ENCODE results near the gene ATP8B4.

Gene ATP8B4

DNA sequence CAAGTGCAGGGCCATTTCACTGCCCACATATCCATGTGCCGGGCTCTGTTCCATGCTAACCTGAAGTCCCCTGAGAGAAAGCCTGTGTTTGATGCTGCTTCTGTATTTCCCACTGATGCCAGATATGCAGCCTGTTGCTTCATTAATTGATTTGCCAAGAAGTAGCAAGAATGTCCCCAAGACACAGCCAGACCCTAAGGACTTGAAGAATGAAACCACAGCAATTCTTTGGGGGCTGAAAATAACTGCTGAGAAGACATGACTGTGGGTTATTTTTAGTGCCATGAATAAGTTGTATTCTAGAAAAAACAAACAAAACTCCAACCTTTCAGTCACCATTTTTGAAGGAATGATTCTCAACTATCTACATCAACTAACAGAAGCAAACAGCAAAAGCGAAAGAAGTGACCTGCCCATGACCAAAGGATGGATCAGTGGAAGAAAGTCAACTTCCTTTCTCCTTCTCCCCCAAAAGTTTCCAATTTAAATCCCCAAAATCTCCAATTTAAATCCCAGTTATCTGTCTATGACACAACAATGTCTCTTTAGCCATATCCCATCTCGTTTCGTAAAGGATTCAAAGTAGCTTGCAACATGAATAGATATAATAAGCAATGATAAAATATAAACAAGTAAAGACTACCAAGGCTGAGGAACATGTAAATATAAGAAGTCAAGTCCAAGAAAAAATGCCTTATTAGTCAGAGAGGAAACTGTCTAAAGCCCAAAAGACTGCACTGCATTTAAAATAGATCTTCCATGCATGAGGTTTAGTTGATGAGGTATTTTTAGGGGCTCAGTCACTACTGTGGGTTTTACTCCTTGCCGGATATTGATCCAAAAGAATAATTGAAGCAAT is 271.4 kb downstream of the ATP8B4 start:
- no peak for DNase-seq

DNA sequence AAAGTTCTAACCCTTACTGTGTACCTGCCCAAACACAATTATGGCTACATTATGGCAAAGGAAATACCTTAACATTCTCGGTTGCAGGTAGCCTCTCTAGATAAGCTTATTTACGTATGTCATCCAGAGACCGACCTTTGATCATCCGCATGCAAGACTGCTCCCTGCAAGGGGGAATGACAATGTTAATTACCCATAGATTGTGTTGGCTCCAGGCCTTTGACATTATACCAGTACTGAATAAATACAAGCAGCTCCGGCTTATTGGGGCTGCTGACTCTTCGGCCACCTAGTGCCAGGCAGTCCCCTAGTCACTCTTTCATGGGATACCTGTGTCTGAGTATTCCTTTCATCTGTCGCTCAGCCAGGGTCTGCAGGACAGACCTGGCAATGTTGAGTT is 274.6 kb downstream of the ATP8B4 start:
- DNase-seq = no peak

DNA sequence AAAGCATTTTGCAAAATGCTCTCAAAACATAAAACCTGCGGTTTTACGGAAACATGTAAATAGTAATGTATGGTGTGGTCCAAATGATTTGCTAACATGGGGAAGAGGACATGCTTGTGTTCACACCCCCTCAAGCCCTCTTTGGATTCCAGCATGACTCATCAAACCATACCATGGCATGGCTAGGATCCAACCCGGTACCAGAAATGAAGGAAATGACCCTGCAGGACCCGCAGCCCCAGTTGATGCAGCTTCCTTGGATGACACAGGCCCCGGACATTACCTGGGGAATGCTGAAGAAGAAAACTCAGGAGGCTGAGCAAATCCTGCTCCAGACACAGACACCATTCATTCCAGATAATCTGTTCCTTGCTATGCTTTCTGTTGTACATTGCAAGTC is 275.3 kb downstream of the ATP8B4 start:
- no peak for DNase-seq

DNA sequence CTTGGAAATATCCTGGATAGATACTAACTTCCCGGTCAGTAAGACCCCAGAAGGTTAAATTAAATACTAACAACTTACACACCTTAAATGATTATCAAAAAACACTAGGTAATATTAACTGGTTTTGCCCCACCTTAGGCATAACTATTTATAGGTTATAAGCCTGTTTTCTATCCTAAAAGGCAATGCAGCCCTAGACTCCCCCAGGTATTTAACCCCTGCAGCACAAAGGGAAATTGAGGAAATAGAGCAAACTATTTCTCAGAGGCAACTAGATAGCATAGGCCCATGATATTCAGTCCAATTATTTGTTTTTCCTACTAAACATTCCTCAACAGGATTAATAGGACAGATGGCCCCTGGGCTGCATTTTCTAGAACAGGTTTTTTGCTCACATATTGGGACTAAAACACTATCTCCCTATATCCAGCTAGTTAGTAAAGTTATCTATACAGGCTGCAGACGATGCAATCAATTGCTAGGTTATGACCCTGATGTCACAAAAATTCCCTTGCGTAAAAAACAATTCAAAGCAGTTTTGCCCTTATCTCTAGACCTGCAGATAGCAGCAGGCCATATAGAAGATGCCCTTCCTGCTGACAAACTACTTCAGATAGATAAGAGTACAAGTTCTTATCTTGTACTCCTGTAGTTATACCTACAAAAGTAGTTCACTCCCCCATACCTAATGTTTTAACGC is 276.9 kb downstream of the ATP8B4 start:
- no peak for DNase-seq

DNA sequence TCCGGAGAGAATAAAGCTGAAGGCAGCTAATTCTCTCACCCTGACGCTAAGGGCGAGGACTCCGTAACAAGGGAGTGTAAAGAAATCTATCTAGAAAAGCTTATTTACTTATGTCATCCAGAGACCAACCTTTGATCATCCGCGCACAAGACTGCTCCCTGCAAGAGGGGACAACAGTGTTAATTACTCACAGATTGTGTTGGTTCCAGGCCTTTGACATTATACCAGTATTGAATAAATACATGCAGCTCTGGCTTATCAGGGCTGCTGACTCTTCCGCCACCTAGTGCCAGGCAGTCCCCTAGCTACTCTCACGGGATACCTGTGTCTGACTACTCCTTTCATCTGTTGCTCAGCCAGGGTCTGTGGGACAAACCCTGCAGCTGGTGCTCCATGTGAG is 286.5 kb downstream of the ATP8B4 start:
- no peak for DNase-seq

DNA sequence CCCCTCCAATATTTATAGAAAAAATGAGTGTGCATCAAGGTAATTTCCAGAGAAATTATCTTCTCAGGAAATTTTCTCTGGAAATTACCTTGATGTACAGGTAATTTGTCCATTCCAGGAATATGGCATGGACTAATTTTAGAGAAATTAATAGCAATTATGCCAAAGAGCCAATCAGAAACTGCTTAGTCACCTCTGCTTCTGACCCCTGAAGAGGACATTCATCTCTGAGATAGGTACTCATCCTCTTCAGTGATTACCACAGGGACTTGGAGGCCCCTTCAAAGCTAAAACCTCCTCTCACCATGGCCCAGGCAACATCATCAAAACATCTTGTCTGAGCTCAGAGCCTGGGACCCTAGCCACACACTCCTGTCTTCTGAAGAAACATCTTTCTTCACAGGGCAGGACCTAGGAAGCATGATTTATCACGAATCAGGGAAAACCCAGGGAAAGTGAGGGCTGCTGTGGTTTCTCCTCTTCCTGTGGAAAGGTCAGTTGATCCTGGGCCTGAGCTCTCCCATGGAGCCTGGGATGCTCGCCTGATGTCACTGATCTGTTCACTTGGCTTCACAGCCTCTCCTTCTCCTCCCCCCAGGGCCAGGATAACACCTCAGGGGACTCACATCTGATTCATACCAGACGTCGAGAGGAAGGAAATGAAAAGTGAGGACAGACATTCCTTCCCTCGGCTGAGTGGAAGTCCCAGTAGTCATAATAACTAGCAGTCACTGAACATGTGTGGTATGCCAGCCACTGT is 287.6 kb downstream of the ATP8B4 start:
- DNase-seq = no peak

DNA sequence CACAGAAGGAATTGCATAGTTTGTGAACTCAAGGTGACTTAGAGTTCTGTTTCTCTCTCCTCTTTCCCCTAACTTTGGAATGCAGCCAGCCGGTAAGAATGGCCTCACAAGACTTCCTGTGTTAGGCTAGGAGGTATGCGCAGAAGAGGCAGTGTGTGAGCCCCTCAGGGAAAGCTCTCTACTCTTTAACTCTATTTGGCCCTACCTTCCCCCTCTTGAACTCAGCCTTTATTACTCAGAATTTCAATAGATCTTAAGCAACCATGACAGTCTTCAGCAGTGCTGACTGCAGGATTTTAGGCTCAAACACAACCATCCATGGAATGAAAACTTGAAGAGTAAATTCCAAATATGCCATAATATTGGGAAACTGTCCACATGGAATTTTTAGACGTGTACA is 288.6 kb downstream of the ATP8B4 start:
- no peak for DNase-seq

DNA sequence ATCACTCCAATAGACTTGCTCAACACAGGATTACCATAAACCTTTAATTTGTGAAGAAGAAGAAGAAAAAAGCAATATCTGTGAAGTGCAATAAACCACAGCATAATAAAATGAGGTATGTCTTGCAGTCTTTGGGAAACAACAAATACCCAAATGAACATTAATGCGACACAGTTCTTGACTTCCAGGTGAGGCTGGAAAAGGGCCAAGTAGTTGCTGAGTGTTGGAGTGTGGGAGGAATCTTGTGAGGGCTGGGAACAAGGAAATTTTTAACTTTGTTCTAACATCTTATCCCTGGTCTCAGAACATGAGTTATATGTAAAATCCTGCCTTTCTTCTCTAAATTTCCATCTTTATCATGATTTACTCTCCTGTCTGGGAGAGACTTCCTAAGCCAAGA is 291.7 kb downstream of the ATP8B4 start:
- no peak for DNase-seq

DNA sequence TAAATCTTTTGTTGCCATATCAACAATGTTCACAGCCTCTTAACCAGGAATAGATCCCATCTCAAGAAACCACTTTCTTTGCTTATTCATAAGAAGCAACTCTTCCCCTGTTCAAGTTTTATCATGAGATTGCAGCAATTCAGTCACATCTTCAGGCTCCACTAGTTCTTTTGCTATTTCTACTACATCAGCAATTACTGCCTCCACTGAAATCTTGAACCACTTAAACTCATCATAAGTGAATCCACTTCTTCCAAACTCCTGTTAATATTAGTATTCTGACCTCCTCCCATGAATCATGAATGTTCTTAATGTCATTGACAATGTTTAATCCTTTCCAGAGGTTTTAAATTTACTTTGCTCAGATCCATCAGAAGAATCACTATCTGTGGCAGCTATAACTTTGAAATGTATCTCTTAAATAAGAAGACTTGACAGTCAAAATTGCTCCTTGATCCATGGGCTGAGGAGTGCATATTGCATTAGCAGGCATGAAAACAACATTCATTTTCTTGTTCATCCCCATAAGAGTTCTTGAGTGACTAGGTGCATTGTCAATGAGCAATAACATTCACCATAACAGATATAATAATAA is 292.3 kb downstream of the ATP8B4 start:
- DNase-seq = no peak

DNA sequence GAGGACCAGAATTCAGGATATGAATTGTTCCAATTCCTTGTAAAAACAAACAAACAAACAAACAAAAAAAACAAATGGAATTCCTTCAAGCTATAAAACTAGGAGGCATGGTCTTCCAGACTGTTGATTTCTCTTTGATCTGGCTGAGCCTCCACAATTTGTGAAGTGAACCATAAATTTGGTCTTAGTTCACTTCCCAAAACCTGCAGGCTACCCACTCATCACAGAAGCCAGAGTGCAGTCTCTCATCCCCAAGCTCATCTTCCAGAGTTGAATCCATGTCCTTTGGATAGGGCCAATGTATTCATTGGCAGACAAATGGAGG is 294.3 kb downstream of the ATP8B4 start:
- no peak for DNase-seq

DNA sequence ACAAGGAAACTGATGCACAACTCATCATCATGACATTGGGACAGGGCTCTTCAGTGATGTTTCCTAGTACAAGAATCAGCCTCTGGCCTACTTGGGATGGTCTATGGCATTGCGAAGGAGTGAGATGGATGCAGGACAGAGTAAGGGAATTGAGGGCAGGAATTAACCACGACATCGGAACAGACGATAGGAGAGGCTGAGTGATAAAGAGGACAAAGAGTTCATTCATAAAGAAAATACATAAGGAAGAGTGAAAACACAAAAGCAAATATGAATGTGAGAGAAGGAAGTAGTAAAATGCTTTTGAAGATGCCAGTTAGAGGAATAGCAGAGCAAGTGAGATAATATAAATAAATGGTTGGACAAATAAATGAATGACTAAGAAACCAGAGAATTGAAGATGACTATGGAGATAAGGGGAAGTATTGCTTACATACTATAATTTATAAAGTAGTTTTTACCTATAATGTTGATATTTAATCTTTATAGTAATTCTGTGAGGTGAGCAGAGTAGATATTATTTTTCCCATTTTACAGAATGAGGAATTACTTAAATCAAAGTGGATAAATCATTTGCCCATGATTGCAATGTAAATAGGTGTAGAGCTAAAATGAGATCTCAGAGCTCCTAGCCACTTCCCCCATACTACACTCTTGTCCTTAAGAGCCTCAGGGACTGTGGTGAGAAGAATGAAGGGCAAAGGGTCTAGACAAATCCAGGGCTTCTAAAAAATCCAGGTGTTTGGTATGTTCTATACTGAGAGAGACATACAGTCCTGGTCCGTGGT is 294.9 kb downstream of the ATP8B4 start:
- no peak for DNase-seq

DNA sequence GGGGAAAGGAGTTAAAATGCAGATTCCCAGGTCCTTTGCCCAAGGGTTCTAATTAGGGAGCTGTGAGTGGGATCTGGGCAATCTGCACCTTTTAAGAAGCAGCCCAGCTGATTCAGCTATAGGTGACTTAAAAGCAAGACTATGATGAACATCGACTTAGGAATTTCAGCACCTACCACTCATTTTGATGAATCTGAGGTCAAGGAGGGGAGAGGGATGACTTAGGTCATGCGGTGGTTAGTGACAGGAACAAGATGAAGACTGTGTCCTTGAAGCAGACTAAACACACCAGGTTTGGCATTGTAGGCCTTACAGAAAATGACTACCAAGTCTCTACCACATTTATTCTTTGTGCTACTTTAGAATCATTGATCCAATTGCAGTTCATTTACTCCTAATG is 301.9 kb downstream of the ATP8B4 start:
- peak; percentile 21 for DNase-seq

DNA sequence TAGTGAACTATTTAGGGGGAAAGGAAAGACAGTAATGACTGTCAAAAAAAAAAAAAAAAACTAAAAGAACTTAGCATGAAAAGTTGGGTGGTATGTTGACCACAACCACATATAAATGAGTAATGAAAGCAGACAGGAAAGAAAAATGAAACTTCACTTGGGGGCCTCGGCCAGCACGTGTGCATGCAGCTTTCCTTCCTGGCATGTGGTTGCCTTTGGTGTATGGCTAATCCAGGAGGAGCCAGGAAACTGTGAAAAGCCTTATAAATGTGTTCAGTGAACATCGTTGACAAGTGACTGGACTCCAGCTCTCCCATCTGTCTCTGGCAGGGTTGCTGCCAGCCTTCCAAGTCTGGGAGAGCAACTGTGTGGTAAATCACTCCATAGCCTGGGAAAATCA is 303.1 kb downstream of the ATP8B4 start:
- peak; percentile 54 for DNase-seq

DNA sequence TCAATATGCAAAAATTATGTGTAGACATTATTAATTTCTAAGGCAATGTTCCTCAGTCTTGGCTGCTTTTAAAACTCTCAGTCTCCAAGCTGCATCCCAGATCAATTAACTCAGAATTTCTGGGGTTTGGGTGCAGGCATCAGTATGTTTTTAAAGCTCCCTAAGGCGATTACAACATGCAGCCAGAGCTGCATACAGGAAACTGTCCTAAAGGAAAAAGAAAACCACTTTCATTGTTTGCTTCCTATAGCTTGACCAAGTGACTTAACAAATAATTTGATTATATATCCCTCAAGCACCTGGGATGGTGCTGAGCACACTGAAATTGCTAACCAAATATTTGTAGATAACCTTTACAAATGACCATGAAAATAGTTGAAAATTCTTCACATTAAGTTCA is 303.5 kb downstream of the ATP8B4 start:
- no peak for DNase-seq

DNA sequence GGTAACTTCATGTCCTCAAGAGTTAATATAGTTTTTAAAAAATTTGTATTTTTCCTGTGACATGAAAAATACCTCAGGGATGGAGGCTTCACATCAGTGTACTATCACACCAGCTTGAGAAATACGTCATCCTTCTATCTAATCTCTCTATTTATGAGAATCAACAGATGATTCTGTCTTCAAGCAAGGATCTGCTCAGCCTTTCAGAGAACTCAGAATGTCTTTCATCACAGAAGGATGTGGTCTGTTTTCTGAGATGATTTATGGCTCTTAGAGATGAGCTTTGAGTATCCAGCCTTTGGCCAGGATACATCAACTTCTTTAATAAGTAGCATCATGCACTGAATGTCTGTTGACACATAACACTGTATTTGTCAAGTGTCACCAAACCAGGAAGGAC is 304.3 kb downstream of the ATP8B4 start:
- DNase-seq = no peak

DNA sequence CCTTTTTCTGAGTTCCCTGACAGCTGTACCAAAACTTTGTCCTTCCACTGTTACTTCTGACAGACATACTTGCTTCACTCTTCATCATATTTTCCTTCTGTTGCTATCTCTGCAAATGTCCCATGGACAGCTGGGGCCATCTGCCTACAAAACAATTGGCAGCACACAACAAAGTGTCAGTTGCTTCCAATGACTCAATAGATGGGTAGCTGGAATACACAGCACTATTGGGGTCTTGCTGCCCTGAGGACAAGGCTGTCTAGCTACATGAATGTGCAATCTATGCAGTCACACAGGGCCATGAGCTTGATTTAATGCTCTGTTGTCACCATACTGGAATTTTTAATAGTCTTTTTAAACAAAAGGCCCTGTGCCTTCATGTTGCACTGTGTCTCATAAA is 305.4 kb downstream of the ATP8B4 start:
- DNase-seq = no peak

DNA sequence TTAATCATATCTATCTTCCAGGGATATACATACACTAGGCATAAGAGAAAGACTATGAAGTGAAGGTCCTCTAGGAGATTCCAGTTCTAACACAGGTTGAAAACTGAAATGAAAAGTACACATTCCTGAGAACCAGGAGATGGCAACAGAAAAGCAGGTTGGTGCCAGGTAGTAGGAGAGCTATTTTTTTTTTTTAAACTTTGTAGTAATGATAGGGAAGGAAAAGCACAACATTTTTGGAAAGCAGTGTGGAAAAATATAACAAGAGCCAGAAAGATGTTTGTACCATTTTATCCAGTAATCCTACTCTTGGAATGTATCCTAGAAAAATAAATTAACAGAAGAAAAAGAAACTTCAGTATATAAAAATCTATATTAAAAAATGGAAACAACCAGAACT is 308.3 kb downstream of the ATP8B4 start:
- DNase-seq = no peak

DNA sequence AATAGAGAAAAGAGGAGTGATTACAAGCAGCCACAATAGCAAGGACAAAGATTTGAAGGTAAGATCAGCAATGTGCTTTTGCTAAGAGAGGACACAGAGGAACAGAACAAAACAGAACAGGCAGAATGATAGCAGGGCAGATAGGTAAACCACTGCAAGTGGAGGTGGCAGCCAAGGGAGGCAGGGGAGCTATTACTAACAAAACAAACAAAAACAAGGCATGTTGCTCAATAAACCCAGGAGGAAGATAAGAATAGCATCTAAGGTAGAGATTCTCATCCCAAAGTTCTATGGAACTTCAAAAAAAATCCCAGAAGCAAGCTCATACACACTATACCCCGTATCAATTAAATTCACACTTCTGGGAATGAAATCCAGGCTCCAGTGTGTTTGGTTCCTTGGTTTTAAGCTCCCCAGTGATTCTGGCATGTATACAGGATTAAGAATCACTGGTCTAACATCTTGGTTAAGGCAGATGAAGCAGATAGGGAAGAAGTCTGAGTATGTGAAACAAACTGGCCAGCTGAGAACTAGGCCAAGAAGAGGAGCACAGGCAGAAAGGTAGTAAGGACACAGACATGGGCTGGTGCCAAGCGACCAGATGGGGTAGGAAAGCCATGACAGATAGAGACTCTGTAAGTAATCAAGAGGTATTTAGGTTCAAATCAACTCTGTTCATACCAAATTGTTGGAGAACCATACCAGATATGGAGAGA is 309.0 kb downstream of the ATP8B4 start:
- no peak for DNase-seq

DNA sequence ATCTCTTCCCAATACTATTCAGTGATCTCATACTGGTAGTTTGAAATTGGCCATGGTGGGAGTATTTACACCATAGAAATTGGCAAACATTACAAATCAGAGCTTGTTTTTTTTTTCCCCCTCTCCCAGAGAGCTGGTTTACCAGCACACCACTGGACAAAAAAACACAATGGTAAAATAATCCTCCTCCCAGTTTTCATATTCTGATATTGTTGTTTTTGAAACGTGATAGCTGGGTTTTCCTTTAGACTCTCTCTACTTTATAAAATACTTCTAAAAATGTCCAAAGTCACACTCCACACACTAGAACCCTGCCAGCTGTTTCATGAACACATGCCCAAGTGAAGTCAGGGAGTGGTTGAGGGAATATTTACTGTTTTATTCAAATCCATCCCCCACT is 310.7 kb downstream of the ATP8B4 start:
- no peak for DNase-seq
